GM21786 (cell line): ENCODE measurements around the gene PLXNA3.

ENCODE experiments used
- ATAC-seq: cut with Tn5 transposase; IDR thresholded peaks from one replicate; pipeline ENCODE4 v1.9.1; 2021; ENCODE audit not compliant: unreplicated experiment

PLXNA3 gene

DNA sequence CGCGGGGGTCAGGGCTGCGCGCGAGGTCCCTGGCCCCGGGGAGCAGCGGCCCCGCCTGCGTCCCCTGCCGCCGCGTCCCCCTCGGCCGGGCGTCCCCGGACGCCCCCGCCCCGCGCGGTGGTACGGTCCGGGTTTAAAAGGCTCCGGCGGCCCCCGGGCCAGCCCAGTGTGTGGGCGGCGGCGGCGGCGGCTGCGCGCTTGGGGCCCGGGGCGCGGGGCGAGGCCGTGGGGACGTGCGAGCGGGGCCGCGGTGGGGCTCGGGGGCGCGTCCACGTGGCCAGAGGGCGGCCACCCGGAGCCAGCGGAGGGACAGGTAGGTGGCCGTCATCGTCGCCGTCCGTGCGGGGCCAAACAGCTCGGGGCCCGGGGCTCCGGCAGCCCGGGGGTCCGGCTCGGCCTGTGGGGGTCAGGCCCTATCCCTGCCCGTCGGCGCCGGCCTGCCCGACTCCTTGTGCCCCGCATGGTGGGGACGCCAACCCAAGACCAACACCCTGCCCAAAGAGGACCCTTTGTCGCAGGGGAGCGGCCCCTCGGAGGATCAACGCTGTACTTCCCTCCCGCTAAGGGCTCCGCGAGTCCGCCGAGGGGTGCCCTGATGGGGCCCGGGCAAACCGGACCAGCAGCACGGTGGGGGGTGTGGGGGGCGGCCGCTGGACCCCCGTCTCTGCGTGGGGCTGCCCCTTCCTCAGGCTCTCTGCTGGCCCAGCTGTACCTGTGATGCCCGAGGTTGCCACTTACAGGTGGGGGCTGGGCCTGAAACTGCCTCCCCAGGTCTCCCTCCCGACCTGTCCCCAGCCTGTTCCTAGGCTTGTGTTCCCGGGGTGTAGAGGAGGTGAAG, at the start of gene PLXNA3:
TSS of gene PLXNA3 (plus strand) at position 166 of the 838 bp plus-strand sequence. CDS start 1,903 bp downstream, outside the sequence.
- peak; percentile 40 for ATAC-seq

GRCh38 chrX:154408659-154409221, 49.3 kb upstream of the PLXNA3 start:
- peak; percentile 19 for ATAC-seq

DNA sequence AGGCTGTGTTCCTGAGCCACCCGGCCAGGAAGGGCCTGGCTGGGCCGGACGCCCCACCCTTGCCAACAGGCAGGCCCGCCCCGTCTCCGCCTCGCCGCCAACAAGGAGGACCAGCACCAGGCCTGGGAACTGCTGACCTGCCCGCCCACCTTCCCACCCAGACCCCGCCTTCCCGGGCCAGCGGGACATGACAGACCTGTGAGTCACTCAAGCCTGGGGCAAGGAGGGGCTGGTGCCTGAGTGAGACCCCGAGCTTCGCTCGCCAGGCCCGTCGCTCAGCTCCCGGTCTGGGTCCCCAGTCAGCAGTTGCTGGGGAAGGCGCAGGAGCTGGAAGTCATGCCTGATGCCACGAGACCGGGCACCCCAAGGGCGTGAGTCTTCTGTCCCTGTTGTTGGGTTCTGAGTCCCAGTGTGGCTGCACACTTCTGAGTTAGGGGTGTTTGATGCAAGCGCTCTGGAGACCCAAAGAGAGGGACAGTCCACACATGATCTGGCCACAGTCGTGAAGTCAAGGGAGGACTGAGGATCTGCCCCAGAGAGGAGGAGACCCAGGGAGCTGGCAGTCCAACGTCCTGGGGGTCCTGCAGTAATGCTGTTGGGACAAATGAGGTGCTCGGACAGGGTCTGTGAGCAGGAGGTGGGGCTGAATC, 48.7 kb upstream of the PLXNA3 start, which contains the start of gene DNASE1L1:
TSS of gene DNASE1L1 (minus strand) at position 33 of the 650 bp plus-strand sequence. CDS start 3,686 bp downstream, outside the sequence.
- ATAC-seq = peak; percentile 56

- peak; percentile 60 for ATAC-seq
Observed at GRCh38 chrX:154411981-154412340, 46.1 kb upstream of the PLXNA3 start.

DNA sequence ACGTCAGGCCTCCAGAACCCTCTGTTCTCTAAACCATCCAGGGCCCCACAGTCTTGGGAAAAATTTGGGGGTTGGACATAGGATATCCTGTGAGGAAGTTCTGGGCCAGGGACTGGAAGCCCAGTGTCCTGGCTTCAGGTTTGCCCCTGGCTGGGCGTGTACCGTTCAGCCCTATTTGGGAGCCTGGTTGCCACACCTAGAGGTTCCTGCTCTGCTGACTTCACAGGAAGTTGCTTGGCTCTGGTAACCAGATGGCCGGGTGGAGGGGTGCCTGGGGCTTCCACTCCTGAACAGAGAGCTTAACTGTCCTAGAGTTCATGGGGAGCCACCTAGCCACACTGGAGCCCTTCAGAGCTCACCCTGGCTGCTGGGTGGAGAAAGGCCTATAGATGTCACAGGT, 45.6 kb upstream of the PLXNA3 start:
- no peak for ATAC-seq

GRCh38 chrX:154413142-154413541, 44.9 kb upstream of the PLXNA3 start:
- ATAC-seq = no peak

- ATAC-seq = no peak
Observed at GRCh38 chrX:154417157-154417556, 40.9 kb upstream of the PLXNA3 start.

- no peak for ATAC-seq
Observed at GRCh38 chrX:154419189-154419588, 38.9 kb upstream of the PLXNA3 start.

- no peak for ATAC-seq
Observed at GRCh38 chrX:154419688-154420401, 38.2 kb upstream of the PLXNA3 start.

DNA sequence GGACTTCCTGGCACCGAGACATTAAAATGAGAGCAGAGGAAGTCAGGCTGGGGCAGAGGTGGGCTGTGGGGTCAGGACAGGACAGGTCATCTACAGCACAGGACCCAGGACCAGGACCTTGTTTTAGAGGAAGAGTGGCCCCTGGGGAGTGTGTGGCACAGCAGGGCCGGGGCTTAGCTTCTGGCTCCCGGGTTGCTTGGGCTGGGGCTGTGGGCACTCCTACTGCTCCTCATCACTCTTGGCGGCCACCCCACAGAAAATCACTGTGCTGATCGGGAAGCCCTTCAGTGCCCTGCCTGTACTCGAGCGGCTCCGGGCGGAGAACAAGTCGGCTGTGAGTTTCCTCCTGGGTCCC, 37.7 kb upstream of the PLXNA3 start:
- ATAC-seq = no peak

DNA sequence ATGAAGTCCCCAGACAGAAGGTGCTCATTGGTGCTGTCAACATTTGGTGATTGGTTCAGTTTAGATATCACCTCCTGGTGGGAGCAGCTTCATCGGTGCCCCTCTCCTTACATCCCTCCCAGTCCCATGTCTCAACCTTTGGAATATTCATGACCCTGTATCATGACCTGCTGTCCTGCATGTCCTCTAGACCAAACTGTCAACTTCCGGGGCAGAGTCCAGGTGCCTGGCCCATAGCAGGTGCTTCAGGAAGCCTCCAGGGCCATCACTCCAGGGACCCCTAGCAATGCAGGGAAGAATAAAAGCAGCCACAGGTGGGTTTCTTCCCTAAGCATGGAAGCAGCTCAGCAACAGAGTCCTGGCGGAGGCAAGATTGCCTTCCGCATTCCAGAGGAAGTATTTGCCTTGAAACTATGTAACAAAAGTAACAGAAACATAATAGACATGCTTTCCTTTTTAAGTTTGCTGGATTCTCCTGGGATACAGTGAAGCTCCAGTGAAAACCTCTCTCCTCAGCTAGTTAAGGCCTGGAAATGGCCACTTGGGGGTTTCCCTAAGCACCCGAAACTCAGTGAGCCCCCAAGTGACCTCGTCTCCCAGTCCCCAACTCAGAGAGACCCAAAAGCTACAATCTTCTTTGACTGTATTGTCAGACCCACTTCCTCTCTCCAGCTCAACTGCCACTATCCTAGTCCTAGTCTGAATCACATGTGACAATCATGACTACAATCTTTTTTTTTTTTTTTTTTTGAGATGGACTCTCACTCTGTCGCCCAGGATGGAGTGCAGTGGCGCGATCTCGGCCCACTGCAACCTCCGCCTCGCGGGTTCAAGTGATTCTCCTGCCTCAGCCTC, 30.9 kb upstream of the PLXNA3 start:
- ATAC-seq = no peak

DNA sequence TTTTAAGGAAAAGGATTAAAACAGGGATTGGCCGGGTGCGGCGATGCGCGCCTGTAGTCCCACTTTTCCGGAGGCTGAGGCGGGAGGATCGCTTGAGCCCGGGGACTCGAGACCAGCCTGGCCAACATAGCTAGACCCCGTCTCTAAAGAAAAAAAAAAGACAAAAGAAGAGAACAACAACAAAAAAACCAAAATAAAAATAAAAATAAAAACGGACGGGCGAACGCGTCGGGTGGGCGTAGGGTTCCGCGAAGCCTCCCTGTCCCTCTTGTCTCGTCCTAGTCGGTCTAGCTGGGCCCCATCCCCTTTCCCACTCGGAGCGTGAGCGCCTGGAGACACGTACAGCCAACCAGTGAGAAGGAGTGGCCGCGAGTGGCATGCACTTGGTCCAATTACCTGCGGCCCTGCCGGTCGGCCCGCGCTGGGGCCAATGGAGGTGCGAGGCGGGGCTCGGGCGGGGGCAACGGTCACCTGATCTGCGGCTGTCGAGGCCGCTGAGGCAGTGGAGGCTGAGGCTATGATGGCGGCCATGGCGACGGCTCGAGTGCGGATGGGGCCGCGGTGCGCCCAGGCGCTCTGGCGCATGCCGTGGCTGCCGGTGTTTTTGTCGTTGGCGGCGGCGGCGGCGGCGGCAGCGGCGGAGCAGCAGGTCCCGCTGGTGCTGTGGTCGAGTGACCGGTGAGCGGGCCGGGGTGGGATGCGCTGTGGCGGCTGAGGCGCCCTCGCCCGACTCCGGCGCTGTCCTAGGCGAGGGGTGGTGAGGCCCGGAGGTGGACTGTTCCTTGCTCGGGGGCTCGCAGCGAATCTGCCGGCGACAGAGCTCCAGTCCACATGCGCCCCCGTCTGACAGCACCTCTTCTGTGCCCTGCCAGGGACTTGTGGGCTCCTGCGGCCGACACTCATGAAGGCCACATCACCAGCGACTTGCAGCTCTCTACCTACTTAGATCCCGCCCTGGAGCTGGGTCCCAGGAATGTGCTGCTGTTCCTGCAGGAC, 29.6 kb upstream of the PLXNA3 start, which contains the start of gene ATP6AP1:
TSS of gene ATP6AP1 (plus strand) at position 502 of the 996 bp plus-strand sequence. CDS start at position 518, 16 bp downstream.
- ATAC-seq = peak; percentile 97

GRCh38 chrX:154429711-154430110, 28.4 kb upstream of the PLXNA3 start:
- ATAC-seq = no peak

GRCh38 chrX:154430479-154430878, 27.6 kb upstream of the PLXNA3 start:
- ATAC-seq = no peak

- ATAC-seq = no peak
Observed at GRCh38 chrX:154430916-154431315, 27.2 kb upstream of the PLXNA3 start.

DNA sequence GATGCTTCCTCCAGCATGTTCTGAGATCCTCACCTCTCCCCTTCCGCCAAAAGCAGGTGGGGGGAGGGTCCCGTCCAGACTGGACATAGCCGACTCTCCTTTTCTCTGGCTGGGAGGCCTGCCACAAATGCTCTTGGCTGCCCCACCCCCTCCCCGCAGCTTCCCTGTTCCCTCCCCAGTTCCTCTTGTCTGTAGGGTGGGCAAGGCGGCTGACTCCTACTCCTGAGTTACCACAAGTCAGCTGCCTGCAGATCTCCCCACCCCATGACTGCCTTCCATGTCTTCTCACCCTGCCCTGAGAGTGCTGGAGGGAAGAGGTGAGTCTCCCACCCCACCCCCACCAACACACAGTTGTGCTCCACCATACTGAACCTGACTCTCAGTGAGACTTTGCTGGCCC, 26.7 kb upstream of the PLXNA3 start:
- ATAC-seq = no peak

DNA sequence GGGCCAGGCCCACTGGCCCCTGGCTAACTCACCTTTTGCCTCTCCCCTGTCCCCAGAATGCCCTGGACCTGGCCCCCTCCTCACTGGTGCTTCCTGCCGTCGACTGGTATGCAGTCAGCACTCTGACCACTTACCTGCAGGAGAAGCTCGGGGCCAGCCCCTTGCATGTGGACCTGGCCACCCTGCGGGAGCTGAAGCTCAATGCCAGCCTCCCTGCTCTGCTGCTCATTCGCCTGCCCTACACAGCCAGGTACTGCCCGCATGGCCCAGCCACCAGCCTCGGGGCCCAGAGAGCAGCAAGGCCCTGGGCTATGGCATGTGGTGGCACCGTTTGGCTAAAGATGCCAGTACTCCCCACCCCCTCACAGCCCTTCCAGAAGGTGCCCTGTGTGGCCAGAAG, 25.9 kb upstream of the PLXNA3 start:
- no peak for ATAC-seq

- no peak for ATAC-seq
Observed at GRCh38 chrX:154433605-154434004, 24.5 kb upstream of the PLXNA3 start.
